NCI-H748 (cell line): Measurements from ENCODE around the gene IFNAR2.
"Not testable (repeated sequence)": the region's sequence is repeated elsewhere in the genome, so short reads cannot be mapped to it uniquely, and the experiment has no call there.

Experiments used
- DNase-seq: peaks from one replicate; lab custom pipeline; 2025; ENCODE audit not compliant: unreplicated experiment; lab: John Stamatoyannopoulos, UW

The IFNAR2 gene

GRCh38 chr21:33241846-33242245, 12.1 kb downstream of the IFNAR2 start:
- peak; percentile 9 for DNase-seq

GRCh38 chr21:33242846-33243245, 13.1 kb downstream of the IFNAR2 start:
- DNase-seq: not testable (repeated sequence)

GRCh38 chr21:33244082-33244778, 14.5 kb downstream of the IFNAR2 start:
- no peak for DNase-seq

- no peak for DNase-seq
Observed at GRCh38 chr21:33244779-33245105, 15.0 kb downstream of the IFNAR2 start.

GRCh38 chr21:33245289-33245918, 15.7 kb downstream of the IFNAR2 start:
- DNase-seq: no peak

GRCh38 chr21:33246506-33246905, 16.8 kb downstream of the IFNAR2 start:
- no peak for DNase-seq

GRCh38 chr21:33246963-33247362, 17.2 kb downstream of the IFNAR2 start:
- no peak for DNase-seq

- no peak for DNase-seq
Observed at GRCh38 chr21:33247599-33247998, 17.9 kb downstream of the IFNAR2 start.

- no peak for DNase-seq
Observed at GRCh38 chr21:33249331-33250002, 19.7 kb downstream of the IFNAR2 start.

- no peak for DNase-seq
Observed at GRCh38 chr21:33251119-33251518, 21.4 kb downstream of the IFNAR2 start.

GRCh38 chr21:33253382-33253781, 23.6 kb downstream of the IFNAR2 start:
- not testable (repeated sequence) for DNase-seq

GRCh38 chr21:33254766-33255165, 25.0 kb downstream of the IFNAR2 start:
- DNase-seq: no peak

- DNase-seq: no peak
Observed at GRCh38 chr21:33255404-33255803, 25.7 kb downstream of the IFNAR2 start.

- DNase-seq: no peak
Observed at GRCh38 chr21:33256019-33256418, 26.3 kb downstream of the IFNAR2 start.

- no peak for DNase-seq
Observed at GRCh38 chr21:33257094-33257803, 27.5 kb downstream of the IFNAR2 start.

- DNase-seq: no peak
Observed at GRCh38 chr21:33258475-33258874, 28.7 kb downstream of the IFNAR2 start.

- DNase-seq: no peak
Observed at GRCh38 chr21:33259428-33259827, 29.7 kb downstream of the IFNAR2 start.

- no peak for DNase-seq
Observed at GRCh38 chr21:33259995-33260394, 30.3 kb downstream of the IFNAR2 start.

- DNase-seq: no peak
Observed at GRCh38 chr21:33261635-33262034, 31.9 kb downstream of the IFNAR2 start.

- DNase-seq: no peak
Observed at GRCh38 chr21:33262921-33263320, 33.2 kb downstream of the IFNAR2 start.

GRCh38 chr21:33264561-33264960, 34.8 kb downstream of the IFNAR2 start:
- DNase-seq: no peak

GRCh38 chr21:33265664-33266049, 35.9 kb downstream of the IFNAR2 start:
- DNase-seq: peak; percentile 63
